Measurements from ENCODE around the gene PCTP.

PCTP gene

GRCh38 chr17:55812323-55812722 is 61.5 kb downstream of the PCTP start:
- no peak for FAIRE-seq

- FAIRE-seq, result no peak
Measured at GRCh38 chr17:55813944-55814343, 63.1 kb downstream of the PCTP start.

DNA sequence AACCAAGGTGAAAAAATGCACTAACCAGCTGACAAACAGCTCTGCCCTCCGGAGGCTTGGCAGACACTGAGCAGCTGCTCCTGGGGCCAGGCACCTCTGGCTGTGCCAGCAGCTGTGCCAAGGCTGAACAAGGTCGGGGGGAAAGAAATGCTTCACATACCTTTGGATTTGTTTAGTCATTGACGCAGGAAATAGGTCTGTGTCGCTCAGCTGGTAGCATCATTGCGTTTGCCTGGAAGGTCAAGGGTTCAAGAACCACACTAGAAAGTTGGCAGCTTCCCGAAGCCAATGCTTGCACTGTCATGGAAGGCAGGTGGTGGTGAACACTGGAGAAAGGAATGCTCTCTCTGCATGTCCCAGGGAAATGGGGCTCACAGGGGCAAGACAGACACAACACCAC is 63.5 kb downstream of the PCTP start:
- no peak for FAIRE-seq

DNA sequence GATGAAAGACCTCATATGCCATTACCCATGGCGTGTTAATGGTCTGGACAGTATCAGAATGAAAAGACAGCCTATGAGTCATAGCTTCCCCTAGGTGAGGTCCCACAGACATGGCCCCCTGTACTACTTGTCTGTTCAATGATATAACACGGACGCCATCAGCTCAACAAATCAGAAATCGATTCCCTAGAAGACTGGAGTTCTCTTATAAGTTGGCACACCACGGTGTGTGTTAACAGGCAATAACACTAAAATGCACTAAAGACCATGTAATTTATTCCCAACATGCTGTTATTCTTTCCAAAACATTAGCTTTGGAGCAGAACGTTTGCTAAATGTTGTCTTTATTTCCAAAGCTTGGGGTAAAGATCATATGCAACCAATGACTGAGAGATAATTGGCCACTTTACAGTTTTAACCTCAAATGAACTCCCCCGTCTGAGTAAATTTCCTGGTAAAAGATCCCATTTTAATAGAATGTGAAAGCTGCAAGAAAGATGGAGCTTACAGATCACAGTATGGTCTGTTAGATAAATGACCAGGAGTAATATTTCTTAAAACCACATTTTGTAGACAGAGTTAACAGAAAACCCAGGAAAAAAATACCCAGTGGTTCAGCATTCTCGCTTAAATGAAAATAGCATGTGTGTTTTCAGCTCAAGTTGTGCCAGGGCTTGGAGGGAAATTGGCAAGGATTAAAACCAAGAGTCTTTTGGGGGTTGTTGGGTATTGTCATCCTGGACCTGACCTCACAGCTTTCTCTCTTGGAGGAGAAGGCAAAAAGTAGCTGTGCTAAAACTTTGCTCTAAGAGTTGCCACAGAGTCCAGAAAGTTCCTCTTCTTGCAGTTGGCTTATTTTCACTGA is 65.9 kb downstream of the PCTP start:
- FAIRE-seq, result no peak

- no peak for FAIRE-seq
Measured at GRCh38 chr17:55817397-55817709, 66.5 kb downstream of the PCTP start.

DNA sequence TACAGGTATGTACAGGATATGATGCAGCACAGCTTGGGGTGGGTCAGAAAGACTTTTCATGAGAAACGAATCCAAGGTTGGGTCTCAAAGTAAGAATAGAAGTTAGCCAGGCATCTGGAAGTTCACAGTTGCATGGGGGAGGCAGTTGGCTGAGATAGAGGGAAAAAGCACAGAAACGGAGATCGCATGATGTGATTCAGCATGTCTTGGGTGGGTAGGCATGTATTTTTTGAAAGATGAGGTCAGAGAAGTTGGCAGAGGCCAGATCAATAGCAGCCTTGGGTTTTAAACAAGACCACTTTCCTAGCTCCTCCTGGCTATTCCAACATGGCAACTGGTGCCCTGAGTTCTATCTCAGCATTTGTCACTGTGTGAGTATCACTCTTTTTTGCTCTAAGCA is 67.2 kb downstream of the PCTP start:
- no peak for FAIRE-seq

DNA sequence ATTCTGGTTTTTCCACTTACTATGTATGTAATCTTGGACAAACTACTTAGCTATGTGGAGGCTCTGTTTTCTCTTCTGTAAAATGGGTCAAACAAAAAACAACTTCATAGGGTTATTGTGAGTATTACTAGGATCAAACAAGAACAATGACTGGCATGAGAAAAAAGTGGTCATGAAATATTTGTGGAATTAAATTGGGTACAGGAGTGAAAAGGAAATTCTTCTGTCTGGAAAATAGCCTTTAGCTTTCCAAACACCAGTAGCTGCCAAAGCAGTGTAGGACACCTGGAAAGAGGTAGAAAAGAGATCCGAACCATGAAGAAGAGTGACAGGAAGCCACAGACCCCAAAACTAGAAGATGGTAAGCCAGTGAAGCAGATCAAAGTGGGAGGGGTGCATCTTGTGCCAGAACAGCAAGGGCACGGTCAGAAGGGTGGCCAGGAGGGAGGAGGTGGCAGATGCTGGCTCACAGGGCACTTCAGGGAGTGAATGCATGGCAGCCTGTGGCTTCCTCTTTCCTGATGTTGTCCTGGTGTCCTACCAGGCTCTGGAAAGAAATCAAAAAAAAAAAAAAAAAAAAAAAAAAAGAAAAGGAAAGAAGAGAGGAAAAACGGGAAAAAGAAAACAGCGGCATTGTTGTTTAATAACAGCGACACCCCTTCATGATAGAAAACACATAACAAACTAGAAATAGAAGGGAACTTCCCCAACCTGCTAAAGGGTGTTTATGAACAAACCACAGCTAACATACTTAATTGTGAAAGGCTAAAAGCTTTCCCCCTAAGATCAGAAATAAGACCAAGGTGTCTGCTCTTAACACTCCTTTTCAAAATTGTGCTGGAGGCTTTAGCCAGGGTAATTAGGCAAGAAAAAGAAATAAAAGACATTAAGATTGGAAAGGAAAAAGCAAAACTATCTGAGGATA is 67.9 kb downstream of the PCTP start:
- no peak for FAIRE-seq

- no peak for FAIRE-seq
Measured at GRCh38 chr17:55820675-55821074, 69.8 kb downstream of the PCTP start.

DNA sequence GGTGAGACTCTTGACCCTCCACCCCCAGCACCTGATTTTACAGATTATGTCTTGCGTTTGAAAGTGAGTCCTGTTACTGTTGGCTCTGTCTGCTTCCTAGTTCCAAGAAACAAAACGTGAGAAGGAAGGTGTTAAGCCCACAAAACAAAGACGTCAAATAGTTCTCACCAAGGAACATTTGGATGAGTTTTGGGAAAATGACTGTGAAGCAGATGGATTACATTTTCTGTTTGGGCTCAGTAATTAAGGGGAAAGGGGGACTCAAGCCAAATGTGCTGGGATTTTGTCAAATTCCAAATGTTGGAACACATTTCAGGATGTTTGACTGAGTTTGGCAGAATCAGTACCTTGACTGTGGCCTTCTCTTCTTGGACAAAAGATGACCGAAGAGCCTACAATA is 71.2 kb downstream of the PCTP start:
- FAIRE-seq, result no peak

DNA sequence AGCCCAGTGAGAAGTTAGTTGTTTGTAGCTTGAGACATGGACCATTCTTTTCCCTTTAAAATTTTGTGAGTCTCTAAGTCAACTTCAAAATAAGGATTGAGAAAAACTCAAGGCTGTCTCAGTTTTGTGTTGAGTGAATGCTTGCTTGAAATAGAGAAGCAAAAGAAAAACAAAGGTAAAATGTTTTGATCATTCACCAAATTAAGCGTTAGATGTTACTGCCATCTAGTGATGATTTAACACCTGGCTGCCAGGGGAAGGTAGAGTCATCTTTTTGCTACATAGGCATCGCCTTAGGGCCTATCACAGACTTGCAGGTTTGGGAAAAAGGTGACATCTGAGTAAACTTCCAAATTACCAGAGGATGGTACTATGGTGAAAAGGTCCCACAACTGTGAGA is 74.4 kb downstream of the PCTP start:
- no peak for FAIRE-seq

Data from A204.1 (cell line).